DMS153 treated with DMSO at 0.1 percent for 48 hours (cell line): ENCODE measurements around the gene NR2F1.
A peak's percentile ranks its signal among the peaks of the same experiment; 100 is the strongest.
"Not testable (repeated sequence)": the region's sequence is repeated elsewhere in the genome, so short reads cannot be mapped to it uniquely, and the experiment has no call there.

ENCODE experiments used
- DNase-seq: peaks from one replicate; lab custom pipeline; 2025; ENCODE audit not compliant: unreplicated experiment; lab: John Stamatoyannopoulos, UW

Gene NR2F1

DNA sequence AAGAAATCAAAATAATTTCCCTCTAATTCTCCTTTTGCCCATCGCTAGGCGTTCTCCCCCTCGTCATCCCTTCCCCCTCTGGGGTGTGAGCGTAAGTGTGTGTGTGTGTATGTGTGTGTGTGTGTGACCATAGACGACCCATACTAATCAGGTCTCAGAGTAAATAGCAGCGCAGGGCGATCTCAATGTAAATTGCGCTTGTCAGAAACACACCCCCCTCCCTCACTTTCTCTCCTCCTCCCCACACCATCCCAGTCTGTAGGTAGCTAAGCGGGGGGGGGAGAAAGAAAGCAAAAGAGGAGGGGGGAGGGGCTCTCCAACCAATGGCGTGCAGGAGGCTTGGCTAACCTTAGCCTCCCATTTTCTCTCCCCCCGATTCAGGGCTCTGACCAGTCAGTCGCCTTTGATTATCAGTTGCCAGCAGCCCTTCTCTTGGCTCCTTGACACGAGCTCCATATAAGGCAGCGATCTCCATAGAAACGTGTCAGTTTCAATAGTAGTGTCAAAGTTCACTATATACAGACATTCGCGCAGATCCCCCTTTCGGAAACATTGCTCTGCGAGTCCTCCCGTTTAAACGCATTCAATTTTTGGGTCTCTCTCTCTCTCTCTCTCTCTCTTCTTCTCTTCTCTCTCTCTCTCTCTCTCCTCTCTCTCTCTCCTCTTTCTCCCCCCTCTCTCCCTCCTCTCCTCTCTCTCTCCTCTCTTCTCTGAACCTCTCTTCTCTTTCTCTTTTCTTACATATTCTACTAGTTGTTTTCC, at the start of gene NR2F1:
NR2F1 (plus strand) TSS at position 546 of the 762 bp plus-strand sequence. CDS start 1,802 bp downstream, outside the sequence.
- peak; percentile 32 for DNase-seq

DNA sequence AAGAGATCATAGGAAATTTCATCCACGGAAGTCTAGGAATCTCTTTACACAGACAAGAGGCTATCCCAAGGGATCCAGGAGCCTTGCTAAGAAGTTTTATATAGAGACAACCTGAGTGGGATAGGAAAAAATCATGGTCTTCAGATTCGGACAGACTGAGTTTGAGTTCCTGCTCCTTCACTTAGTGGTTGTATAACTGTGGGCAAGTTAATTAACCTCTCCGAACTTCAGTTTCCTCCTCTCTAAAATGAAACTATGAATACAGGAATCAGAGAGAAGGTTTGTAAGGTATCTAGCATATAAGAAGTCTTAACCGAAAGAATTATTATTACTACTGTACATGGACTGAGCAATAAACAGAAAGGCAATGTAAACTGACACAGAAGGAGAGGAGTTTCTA, 37.1 kb upstream of the NR2F1 start:
- no peak for DNase-seq

GRCh38 chr5:93549594-93549993, 33.4 kb upstream of the NR2F1 start:
- not testable (repeated sequence) for DNase-seq

GRCh38 chr5:93557021-93557604, 25.9 kb upstream of the NR2F1 start:
- DNase-seq = no peak

GRCh38 chr5:93566091-93566490, 16.9 kb upstream of the NR2F1 start:
- DNase-seq = no peak

DNA sequence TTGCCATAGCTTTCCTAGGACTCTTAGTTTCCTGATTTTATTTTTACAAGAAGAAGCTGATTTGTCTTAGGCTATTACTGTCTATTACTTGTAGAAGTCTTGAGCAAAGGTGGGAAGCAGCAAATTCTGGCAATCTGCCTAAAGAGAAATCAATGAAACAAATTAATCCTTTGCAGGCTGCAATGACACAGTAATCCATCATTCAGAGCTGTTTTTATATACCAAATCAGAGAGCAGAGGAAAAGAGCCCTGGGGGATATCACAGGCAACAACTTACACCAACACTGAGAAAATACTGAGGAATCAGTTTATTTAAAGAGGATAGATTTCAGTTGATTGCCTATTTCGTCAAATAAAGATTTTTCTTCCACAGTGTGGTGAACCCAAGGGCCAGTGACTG, 15.6 kb upstream of the NR2F1 start:
- DNase-seq = no peak

DNA sequence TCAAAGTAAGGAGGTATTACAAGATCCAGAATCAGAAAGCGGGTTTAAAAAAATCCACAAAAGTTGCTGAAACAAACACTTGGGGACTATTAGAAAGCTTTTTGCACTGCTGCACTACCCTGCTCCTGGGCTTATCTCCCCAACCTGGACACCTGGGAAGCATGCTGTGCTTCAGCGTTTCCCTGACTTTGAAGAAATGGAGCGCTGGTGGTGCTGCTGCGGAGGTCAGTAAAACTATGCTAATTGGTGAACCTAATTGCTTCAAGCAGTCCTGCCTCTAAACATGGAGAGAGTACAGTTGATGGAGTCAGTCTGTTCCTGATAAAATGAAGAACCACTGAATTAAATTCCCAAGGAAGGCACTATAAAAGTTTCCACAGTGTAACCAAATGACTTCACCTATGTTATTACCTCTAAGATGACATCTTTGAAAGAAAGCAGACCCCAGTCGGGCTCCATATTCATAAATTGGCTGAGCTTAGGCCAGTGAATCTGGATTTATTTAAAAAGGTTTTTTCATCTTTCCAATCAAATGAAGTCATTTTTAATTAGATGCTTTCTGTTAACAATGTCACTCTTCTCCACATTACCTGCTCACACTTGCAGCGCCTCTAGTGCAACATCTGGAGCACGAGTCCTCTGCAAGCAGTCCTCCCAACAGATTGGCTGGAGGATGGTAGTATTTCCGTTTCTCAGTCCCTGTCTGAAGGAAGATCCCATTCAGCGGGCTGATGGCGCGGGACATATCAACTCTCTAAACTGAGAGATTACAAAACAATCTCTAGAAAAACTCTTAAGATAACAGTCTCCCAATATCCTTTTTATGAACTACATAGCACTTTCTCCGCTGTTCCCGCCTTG, 13.5 kb upstream of the NR2F1 start:
- DNase-seq = no peak

- DNase-seq = no peak
These were observed 12.5 kb upstream of the NR2F1 start for GRCh38 chr5:93570294-93571113.

GRCh38 chr5:93571114-93571949, 11.7 kb upstream of the NR2F1 start:
- no peak for DNase-seq

DNA sequence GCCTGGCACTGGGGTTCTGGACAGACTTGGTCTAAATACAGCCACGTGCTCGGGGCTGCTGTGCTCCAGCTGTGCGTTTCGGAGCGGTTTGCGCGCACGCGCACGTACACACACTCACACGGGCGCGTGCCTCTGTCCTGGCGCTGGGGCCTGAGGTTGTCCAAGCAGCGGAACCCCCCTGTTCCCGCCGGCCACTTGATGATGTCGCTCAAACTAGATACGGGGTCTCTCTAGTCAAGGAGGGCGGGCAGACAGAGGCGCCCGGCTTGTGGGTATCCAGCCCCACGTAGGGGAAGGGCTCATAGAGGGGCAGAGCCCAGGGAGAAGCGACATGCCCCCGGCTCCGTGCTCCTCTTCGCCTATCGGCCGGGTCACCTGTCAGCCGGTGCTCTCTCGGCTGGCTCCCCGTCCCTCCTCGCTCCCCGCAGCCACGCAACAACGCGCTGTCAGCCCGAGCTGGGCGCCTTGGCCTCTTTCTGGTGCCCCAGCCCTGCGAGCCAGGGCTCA, 10.9 kb upstream of the NR2F1 start:
- no peak for DNase-seq

DNA sequence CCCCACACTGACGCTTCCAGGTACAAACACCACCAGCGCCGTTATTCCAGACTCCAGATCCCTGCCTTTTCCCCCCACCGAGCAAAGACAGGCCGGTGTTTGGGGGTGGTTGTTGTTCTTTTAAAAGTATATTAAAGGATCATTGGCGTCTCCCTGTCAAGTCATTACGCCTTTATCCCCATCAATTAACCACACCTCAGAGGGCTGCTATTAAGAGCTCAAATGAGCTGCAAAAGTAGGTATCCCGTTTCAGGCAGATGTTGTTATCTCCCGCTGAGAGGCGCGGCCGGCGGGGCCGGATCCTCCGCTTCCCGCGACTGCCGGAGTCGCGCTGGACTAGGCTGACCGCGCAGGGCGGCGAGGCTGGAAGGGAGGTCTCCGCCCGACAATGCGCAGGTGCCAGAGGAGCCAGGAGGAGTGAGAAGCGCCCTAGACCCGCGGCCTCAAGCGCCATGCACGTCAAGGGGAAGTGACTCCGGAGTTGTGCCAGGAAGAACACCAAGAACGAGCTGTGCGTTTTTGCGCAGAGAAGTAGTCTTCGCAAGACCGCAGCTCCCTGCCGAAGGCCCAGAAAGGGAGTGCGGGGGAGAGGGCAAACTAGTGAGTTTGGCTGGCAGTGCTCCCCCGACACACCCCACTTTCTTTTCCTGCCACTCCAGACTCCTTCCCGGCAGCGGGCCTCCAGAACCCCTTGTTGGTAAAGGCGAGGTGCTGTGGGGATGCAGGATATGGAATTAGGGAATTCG, 10.2 kb upstream of the NR2F1 start:
- no peak for DNase-seq

- no peak for DNase-seq
These were observed 9.4 kb upstream of the NR2F1 start for GRCh38 chr5:93573354-93574351.

- no peak for DNase-seq
These were observed 8.3 kb upstream of the NR2F1 start for GRCh38 chr5:93574491-93575305.

DNA sequence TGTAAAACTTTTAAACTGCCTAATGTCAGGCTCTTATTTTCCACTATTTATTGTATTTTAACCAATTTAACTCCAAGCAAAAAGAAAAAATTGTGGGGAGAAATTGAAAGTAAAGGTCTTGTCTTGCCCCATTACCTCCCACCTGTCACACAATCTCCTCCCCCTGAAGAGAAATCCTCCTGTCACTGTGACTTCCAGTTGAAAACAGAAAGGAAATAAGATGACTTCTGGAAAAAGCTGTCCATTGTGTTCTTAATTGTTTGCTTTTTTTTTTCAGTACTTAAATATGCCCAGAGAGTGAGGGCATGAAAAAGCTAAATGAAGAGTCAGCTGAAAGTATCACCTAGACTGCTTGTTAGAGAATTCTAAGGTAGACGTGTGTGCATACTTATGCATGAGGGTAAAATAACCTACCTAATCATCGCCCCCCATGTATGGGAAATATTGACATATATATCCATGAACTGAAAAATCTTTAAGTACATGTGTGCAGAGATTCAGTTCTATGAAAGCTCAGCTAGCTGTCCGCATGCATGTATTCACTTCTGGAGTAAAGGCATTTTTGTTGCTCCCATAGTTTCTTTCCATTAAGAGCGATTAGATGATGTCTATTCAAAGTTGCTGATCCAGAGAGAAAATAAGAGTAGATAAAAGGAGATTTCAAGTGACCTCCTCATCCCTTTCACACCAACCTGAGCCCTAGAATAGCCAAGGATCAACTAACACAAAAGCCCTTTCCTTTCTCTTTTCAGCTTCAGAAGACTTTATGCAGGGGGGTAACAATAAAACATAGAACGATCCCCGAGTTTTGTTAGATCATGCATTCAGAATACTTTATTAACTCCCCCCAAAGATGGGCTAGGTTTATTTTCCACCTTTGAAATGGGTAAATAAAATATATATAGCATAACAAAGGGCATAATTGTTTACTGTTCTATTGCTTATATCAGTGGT, 7.3 kb upstream of the NR2F1 start:
- DNase-seq = no peak

DNA sequence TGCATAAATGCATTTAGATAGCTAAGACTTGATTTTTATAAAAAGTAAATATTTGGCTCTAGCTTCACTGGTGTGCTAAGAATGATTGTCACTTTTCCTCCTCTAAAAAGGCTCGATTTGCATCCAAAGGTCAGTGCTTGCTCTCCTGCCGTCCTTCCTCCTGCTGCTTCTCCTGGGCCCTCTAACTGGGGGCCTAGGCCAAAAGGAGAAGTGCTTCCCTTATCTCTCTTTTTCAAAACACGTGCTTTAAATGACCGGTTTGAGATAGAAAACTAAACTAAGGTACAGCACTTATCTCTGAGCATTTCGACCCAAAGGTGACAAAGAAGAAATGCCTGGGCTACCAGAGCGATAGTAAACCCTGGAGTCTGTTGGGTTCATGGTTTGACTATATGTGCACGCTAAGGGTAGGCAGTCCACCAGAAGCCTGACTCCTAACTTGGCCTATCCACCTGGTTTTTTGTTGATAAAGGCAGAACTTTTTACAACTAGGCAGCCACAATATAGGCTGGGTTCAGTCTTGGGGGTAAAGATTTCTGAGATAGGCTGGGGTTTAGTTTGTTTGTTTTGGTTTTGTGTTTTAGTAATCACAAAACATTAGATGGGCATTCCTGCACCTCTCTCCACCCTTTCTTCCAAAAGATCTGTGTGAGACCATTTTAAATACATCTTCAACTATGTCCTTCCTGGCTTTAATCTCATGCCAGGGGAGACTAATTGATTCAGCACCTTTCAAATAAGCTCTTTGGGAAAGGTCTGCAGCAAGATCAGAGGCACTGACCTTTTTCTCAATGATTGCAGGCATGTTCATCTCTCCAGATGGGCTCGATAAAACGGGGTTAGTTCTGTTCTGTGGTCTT, 5.8 kb upstream of the NR2F1 start:
- no peak for DNase-seq
